Thyroid gland (tissue), 4 donors: ENCODE data around the gene TBC1D8. TPM values are rescaled to one million over a fixed set of nuclear protein-coding genes. Genes with fewer than 3 reads are reported as not detected.

Source experiments
- DNase-seq, 2 donors: peaks; one replicate each; pipeline ENCODE4 v3.0.0-alpha.2; 2019
- H3K27ac ChIP-seq, 3 donors: fragments of 200-600 bp; sonication (generic); 1 replicate in 2 of 3; 2 replicates in 1 of 3; pipeline ENCODE4 v1.5.1; 2016 to 2019; ENCODE audit warnings: mild to moderate bottlenecking in 1 of 3, moderate library complexity in 1 of 3
- H3K27me3 ChIP-seq: fragments of 200-600 bp; sonication (generic); one replicate; pipeline ENCODE4 v1.5.1; 2019
- H3K36me3 ChIP-seq, 2 donors: fragments of 200-600 bp; sonication (generic); one replicate each; pipeline ENCODE4 v1.5.1; 2016 to 2019
- H3K4me1 ChIP-seq, 2 donors: fragments of 200-600 bp; sonication (generic); one replicate each; pipeline ENCODE4 v1.5.1; 2017 to 2019
- H3K4me3 ChIP-seq, 3 donors: fragments of 200-600 bp; sonication (generic); replicated peaks in 1 of 3; 1 replicate in 2 of 3; 2 replicates in 1 of 3; pipeline ENCODE4 v1.5.1; 2016; ENCODE audit warnings: mild to moderate bottlenecking in 1 of 3
- H3K9me3 ChIP-seq: fragments of 200-600 bp; sonication (generic); one replicate; pipeline ENCODE4 v1.5.1; 2017
- CTCF ChIP-seq, 6 experiments: fragments of 200-600 bp in 3 of 6; fragments of 450-650 bp in 3 of 6; sonication (generic) in 3 of 6; IDR thresholded peaks; one replicate each; pipeline ENCODE4 v1.5.1; 2016 to 2019; ENCODE audit warnings: antibody characterized with exemption in 6 of 6, mild to moderate bottlenecking in 2 of 6, inconsistent platforms in 1 of 6, moderate library complexity in 1 of 6
- POLR2A ChIP-seq, 2 donors: fragments of 450-650 bp; IDR thresholded peaks; one replicate each; pipeline ENCODE4 v1.6.1; 2017; ENCODE audit warnings: antibody characterized with exemption in 2 of 2, mild to moderate bottlenecking in 2 of 2, moderate library complexity in 1 of 2
- WGBS, 2 donors: methylation state at CpG; one replicate each; pipeline ENCODE4 v1.1.5; 2017; 5-methylcytosine and 5-hydroxymethylcytosine counted together
- intact Hi-C: fragments of 100-400 bp; cut with DNase I; formaldehyde crosslinking; loops from one replicate; pipeline ENCODE4 v1.15.1; 2023
- total RNA-seq, 4 donors: library from RNA; depleted of rRNA; stranded (reverse); fragments of >200 nt; gene quantifications; one replicate each; pipeline ENCODE4 v1.2.3, GENCODE V29; 2016

TBC1D8 gene
- total RNA-seq, 4 donors from 2014 or later: 16.4 to 36.8 (median 27.1) TPM

- TF ChIP-seq CTCF (IDR thresholded peaks at IDR 0.05) (no peak), POLR2A (IDR thresholded peaks at IDR 0.05) (no peak)
- intact Hi-C loops: no loop called here
- no peak overlapping the region for H3K27ac ChIP-seq
- WGBS, 2 donors: 88 to 89% methylated on average over 11 of the region's 11 CpGs
- H3K36me3 ChIP-seq: no peaks in the 10 kb centered on the region
- no peak for DNase-seq
- no peaks in the 10 kb centered on the region for H3K27me3 ChIP-seq
- no peaks in the 10 kb centered on the region for H3K9me3 ChIP-seq
- no peak overlapping the region for H3K4me3 ChIP-seq
- no peaks in the 10 kb centered on the region for H3K4me1 ChIP-seq
Observed at GRCh38 chr2:100986157-100986556, 165.0 kb downstream of the TBC1D8 start.

- Histone ChIP-seq H3K27me3 (no peaks in the 10 kb centered on the region), H3K4me1 (no peaks in the 10 kb centered on the region), H3K9me3 (no peaks in the 10 kb centered on the region), H3K4me3 (no peak overlapping the region), H3K27ac (no peak overlapping the region), H3K36me3 (no peaks in the 10 kb centered on the region)
- peak; percentile 76 to 80 for DNase-seq
- intact Hi-C loops: loop anchor here (5.0 kb wide), 2 partner anchors 253 to 378 kb away; no protein-coding TSS in a partner anchor
- WGBS, 2 donors: 31 to 32% methylated on average over 7 of the region's 7 CpGs
- TF ChIP-seq POLR2A (IDR thresholded peaks at IDR 0.05) (no peak), CTCF (IDR thresholded peaks at IDR 0.05) (peak; percentile 57 to 97 (median 86))
Observed at GRCh38 chr2:100984892-100985307, 166.3 kb downstream of the TBC1D8 start.

DNA sequence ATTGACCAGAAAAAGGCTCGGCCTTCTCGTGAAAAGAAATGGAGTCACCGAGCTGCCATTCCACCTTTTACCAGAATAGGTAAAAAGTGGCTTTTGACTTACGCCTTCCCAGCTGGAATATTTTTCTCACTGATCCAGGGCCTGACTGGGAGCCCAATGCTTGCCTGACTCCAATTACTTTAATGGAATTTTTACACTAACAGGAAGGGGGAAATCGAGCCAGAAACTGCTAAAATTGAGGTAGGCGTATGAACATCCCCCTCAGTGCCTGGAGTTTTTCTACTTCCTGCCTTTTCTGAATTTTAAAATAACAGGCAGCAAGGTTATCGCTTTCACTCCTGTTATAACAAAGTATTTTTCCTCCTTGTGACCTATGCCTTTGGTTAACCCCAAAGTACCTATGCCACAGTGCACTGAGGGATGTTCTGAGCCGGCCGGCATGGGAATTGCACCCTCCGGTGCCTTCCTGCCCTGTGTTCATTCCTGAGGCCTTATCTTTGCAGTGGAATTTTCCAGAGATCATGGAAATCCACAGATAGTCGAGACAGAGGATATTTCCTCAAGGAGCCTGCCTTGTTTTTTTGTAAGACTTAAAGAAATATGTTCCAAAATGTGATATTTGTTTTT is 167.4 kb downstream of the TBC1D8 start:
- no peak for TF ChIP-seq POLR2A (IDR thresholded peaks at IDR 0.05)
- TF ChIP-seq CTCF (IDR thresholded peaks at IDR 0.05): no peak
- Histone ChIP-seq H3K4me1 (no peaks in the 10 kb centered on the region), H3K4me3 (no peak overlapping the region), H3K36me3 (no peaks in the 10 kb centered on the region), H3K9me3 (no peaks in the 10 kb centered on the region), H3K27me3 (no peaks in the 10 kb centered on the region), H3K27ac (peak overlapping the region in 2 of 3 donors; percentile 21 to 23)
- DNase-seq: no peak
- 68 to 74% methylated on average over 11 of the region's 11 CpGs for WGBS, 2 donors
- intact Hi-C loops: loop anchor here (5.0 kb wide), 2 partner anchors 251 to 376 kb away; no protein-coding TSS in a partner anchor

GRCh38 chr2:100983201-100983600 is 168.0 kb downstream of the TBC1D8 start:
- no peaks in the 10 kb centered on the region for H3K9me3 ChIP-seq
- H3K4me1 ChIP-seq: no peaks in the 10 kb centered on the region
- intact Hi-C loops: loop anchor here (5.0 kb wide), 2 partner anchors 251 to 376 kb away; no protein-coding TSS in a partner anchor
- H3K27ac ChIP-seq: peak overlapping the region in 1 of 3 donors; percentile 23
- DNase-seq: no peak
- TF ChIP-seq POLR2A (IDR thresholded peaks at IDR 0.05) (no peak), CTCF (IDR thresholded peaks at IDR 0.05) (no peak)
- H3K36me3 ChIP-seq: no peaks in the 10 kb centered on the region
- no peak overlapping the region for H3K4me3 ChIP-seq
- WGBS, 2 donors: 92 to 93% methylated on average over 4 to 12 of the region's 12 CpGs
- H3K27me3 ChIP-seq: no peaks in the 10 kb centered on the region

DNA sequence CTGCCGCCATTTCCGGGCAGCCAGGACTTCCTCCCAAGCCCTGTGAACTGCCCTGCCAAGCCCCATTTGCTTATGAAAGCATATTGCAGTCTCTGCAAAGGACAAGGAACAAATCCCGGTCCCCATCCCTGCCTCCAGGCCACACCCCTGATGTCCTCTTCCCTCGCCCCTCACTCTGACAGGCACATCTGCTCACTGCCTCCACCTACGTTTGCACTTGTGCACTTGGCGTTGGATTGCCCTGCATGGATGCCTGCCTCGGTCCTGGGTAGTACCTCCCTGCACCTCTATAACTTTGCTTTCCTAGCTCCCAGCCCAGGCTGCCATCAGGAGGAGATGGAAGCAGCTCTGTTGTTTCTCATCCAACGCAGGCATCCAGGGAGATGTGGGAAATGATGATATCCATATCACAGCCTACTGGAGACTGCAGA is 168.7 kb downstream of the TBC1D8 start:
- no peak overlapping the region for H3K27ac ChIP-seq
- no peaks in the 10 kb centered on the region for H3K4me1 ChIP-seq
- no peaks in the 10 kb centered on the region for H3K9me3 ChIP-seq
- no peaks in the 10 kb centered on the region for H3K36me3 ChIP-seq
- H3K27me3 ChIP-seq: no peaks in the 10 kb centered on the region
- TF ChIP-seq CTCF (IDR thresholded peaks at IDR 0.05) (no peak), POLR2A (IDR thresholded peaks at IDR 0.05) (no peak)
- no peak for DNase-seq
- intact Hi-C loops: loop anchor here (5.0 kb wide), 2 partner anchors 250 to 375 kb away; no protein-coding TSS in a partner anchor
- H3K4me3 ChIP-seq: no peak overlapping the region
- WGBS, 2 donors: 81 to 89% methylated on average over 8 of the region's 8 CpGs
